Right lung (tissue), 5 donors: ENCODE results near the gene PLB1. TPM values are rescaled to one million over a fixed set of nuclear protein-coding genes. Genes with fewer than 3 reads are reported as not detected.
A peak's percentile ranks its signal among the peaks of the same experiment; 100 is the strongest.

Experiments
- DNase-seq, 2 donors: peaks; one replicate each; pipeline ENCODE4 v3.0.0-alpha.2; 2013
- polyA plus RNA-seq, 5 donors: library from polyadenylated mRNA; unstranded; fragments of 120-200 nt; gene quantifications; one replicate each; pipeline versions ENCODE4 v1.2.1 to v1.2.3, GENCODE V29; 2013; ENCODE audit warnings: inconsistent platforms in 1 of 5, low replicate concordance in 1 of 5; ENCODE audit not compliant: insufficient read length in 5 of 5, insufficient read depth in 1 of 5

Gene PLB1
- polyA plus RNA-seq, 5 donors = 1.2 to 2.1 (median 1.7) TPM

DNA sequence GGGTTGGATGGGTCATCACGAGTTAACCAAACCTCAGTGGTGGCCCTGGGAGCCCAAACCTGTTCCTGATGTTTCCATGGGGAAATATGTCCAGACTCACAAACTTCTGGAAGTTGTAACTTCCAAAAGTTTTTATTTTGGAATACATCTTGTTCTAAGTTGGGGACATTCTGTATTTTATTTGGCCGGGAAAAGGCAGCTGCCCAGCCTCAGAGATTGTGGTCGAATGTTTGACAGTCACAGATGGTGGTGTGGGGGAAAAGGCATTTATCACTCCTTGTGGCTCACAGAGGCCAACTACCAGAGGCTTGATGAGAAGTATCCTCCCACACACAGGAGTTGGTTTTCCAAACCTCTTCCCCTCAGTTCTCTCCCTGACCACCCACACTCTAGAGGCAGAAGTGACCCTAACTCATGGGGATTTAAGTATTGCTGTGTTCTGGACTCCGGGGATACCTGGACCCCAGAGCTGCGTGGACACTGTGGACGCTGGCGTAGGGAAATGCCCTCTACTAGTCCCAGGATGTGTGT is 131.1 kb downstream of the PLB1 start:
- no peak for DNase-seq

GRCh38 chr2:28627722-28628480 is 132.0 kb downstream of the PLB1 start:
- no peak for DNase-seq

DNA sequence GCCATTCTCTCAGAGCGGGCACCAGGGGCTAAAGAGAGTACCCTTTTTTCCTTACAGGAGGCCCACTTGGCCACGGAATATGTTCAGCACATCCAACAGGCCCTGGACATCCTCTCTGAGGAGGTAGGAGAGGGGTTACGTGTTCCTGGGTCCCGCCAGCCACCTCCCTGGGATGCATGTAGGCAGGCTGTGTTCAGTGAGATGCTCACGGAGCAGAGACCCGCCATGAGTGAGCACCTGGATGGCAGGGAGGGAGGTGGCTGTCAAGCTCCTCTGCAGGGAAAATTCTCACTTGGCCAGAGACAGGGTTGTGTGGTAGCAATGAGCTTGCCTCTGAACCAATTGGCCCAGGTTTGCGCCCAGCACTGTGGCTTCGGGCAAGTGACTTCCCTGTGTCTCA is 132.6 kb downstream of the PLB1 start:
- no peak for DNase-seq

- no peak for DNase-seq
These were observed 133.1 kb downstream of the PLB1 start for GRCh38 chr2:28628987-28629386.

- DNase-seq = no peak
These were observed 134.1 kb downstream of the PLB1 start for GRCh38 chr2:28629910-28630309.

- no peak for DNase-seq
These were observed 134.5 kb downstream of the PLB1 start for GRCh38 chr2:28630341-28630740.

- no peak for DNase-seq
These were observed 135.8 kb downstream of the PLB1 start for GRCh38 chr2:28631514-28632206.

DNA sequence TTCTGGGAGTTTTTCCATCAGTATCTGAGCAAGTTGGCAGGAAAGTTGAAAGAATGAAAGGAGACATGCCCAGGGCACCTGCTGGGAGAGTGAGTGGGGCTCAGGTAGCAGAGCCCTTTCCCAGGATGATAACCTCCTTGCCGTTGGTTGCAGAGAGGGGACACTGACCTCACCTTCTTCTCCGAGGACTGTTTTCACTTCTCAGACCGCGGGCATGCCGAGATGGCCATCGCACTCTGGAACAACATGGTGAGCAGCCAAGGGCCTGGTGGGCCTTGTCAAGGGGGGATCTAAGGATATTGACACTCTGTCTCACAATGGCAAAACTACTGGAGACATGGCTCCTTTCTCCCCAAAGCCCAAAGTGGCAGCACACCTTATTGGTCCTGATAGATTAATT is 136.9 kb downstream of the PLB1 start:
- DNase-seq = no peak

GRCh38 chr2:28633204-28633603 is 137.3 kb downstream of the PLB1 start:
- DNase-seq = no peak

DNA sequence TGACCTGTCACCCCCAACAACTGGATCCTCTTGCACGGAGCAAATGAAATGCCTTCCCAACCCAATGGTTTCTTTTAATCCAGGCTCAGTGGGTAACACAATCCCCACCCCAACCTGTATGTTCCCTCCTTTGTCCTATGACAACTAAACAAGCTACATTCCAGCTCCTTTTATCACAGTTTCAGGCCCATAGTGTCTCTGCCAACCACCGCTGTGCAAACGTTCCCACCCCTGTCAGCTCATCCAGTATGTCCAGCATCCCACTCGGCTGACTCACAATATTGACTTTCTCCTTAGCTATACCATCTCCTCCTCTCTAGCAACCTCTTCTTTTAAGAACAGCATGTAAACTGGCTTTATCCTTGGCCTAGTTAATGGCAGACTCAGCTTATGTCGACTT is 137.9 kb downstream of the PLB1 start:
- DNase-seq = no peak

GRCh38 chr2:28635191-28635611 is 139.3 kb downstream of the PLB1 start:
- peak; percentile 64 to 66 for DNase-seq

- DNase-seq = no peak
These were observed 140.6 kb downstream of the PLB1 start for GRCh38 chr2:28636491-28636890.

- DNase-seq = no peak
These were observed 141.5 kb downstream of the PLB1 start for GRCh38 chr2:28637066-28638047.

DNA sequence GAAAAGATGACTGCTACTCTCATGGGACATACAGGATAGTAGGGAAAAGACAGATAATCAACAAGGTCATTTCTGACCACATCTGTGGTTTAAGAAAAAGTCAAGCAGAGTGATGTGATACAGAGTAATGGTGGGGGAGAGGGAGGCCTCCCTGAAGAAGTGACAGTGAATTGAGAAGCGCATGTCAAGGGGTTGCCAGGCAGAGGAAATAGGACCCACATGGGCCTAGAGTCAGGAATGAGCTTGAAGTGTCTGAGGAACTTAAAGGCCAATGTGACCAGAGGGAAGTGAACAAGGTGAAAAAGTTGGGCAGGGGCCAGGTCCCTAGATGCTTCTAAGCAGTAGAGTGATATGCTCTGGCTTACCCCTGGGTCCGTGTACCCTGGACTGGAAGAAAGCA is 142.2 kb downstream of the PLB1 start:
- no peak for DNase-seq

GRCh38 chr2:28639092-28639691 is 143.3 kb downstream of the PLB1 start:
- DNase-seq = no peak

GRCh38 chr2:28639836-28640235 is 144.0 kb downstream of the PLB1 start:
- no peak for DNase-seq

- no peak for DNase-seq
These were observed 144.5 kb downstream of the PLB1 start for GRCh38 chr2:28640260-28640907.

GRCh38 chr2:28640908-28641300 is 145.0 kb downstream of the PLB1 start:
- DNase-seq = no peak

DNA sequence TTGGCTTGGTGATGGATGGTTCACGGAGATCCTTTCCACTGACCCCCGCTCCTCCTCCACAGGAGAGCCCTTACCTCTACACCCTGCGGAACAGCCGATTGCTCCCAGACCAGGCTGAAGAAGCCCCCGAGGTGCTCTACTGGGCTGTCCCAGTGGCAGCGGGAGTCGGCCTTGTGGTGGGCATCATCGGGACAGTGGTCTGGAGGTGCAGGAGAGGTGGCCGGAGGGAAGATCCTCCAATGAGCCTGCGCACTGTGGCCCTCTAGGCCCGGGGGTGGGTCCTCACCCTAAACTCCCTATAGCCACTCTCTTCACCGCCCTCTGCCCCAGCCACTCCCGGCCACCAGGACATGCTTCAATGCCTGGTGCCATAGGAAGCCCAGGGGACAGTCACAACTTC is 146.9 kb downstream of the PLB1 start:
- DNase-seq = no peak

DNA sequence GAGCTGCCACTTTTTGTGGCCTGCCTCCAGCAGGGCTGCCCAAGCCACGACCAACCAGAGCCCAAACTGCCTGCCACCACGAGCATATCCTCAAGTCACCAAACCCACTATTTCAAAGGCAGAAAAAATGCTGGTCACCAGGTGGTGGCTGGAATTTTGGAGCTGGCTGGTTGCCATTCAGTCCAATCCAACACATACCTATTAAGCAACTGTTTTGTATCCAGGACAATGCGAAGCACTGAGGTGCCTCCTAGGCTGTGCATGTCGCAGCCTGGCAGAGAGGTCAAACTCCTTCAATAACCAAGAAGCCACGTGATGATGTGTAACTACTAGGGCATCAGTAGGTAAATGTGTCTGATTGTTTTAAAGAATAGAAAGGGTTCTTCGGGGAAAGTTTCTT is 147.5 kb downstream of the PLB1 start:
- DNase-seq = no peak

- DNase-seq = no peak
These were observed 148.1 kb downstream of the PLB1 start for GRCh38 chr2:28643911-28644334.
